ENCODE data around the gene KAT14. TPM values are rescaled to one million over a fixed set of nuclear protein-coding genes. Genes with fewer than 3 reads are reported as not detected.
"Not testable (repeated sequence)": the region's sequence is repeated elsewhere in the genome, so short reads cannot be mapped to it uniquely, and the experiment has no call there.

Gene KAT14
- total RNA-seq, 1 experiment from 2014 or later: 15.2 TPM

DNA sequence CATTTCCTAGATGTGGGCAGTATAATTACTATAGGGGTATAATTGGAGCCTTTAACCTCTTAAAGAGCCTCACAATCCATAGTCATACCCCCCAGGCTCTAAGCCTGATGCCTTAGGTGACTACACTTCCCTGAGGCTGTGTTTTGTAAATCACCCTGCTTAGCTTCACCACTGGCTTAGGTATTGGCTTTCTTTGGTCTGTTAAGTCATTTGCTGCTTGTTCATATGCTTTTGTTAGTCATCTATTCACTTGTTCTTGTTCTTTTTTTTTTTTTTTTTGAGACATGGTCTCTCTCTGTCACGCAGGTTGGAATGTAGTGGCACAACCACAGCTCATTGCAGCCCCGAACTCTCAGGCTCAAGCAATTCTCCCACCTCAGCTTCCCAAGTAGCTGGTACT, 26.7 kb downstream of the KAT14 start:
- DNase-seq (ENCODE audit: low spot score): no peak

DNA sequence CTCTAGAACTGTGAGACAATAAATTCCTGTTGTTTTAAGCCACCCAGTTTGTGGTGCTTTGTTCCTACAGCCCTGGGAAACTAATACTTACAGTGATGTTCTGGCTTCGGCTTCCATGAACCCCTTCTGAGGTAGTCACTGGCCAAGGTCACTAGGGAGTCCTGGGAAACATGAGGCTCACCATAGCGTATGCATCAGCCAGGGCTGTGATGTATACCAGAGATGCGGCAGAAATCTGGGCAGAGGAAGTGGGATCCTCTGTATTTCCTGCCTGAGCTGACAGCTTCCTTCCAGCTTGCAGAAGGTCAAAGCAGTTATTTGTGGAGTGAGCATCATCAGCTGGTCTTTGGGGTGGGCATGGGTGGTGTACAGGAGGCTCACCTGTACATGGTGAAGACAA, 27.9 kb downstream of the KAT14 start:
- DNase-seq (ENCODE audit: low spot score): no peak

DNA sequence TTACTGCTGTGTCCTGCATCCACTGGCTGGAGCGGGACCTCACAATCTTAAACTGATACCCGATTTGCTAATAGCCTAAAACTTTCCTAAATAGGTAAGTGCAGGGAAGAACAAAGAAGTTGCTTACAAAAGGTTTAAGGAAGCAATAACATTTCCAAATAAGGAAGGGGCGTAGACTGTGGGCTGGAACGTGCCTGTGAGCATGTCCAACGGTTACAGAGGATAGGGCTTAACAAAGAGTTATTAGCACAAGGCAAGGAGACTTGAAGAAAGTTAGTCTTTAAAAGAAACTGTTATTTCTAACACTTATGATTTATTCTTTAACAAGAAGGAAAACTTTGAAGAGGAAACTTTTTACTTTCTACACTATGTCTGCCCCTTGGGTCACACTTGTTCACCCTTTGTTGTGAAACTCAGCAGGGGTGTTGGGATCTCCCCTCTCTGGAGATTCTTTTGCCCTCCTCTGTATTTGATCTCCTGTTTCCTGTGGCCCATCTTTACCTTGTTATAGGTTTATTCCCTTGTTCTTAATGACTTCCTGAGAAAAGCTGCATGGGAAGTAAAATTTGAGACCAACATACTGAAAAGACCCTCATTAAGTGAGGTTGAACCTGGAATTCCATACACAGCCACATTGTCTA, 28.7 kb downstream of the KAT14 start:
- no peak for DNase-seq (ENCODE audit: low spot score)

DNA sequence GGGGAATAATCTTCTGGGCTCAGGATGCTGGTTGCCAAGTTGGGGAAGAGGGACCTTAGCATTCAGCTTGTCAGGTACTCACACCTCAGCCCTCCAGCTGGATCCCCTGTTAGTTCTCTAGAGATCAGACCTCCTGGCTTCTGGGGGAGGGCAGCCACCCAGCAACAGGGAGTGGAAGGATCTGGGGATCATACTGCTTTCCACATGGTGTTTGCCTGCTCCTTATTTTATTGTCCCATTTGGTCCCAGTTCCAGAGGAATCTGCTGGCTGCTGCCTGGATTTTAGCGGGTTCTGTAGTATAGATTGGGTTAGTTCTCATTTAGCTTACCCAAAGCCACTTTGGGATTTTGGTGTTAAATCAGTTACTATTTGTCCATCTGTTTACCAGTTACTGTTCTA, 29.3 kb downstream of the KAT14 start:
- no peak for DNase-seq (ENCODE audit: low spot score)

DNA sequence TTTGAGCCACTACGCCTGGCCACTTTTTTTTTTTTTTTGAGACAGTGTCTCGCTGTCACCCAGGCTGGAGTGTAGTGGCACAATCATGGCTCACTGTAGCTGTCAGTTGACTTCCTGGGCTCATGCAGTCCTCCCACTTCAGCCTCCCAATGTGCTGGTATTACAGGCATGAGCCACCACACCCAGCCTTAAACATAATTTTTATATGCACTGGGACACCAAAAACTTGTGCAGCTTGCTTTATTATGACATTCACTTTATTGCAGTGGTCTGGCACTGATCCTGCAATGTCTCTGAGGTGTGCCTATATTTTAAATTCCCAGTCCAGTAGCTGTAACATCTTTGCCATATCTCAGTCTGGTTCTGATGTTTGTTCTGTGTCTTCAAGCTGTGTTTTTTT, 34.7 kb downstream of the KAT14 start:
- no peak for DNase-seq (ENCODE audit: low spot score)

DNA sequence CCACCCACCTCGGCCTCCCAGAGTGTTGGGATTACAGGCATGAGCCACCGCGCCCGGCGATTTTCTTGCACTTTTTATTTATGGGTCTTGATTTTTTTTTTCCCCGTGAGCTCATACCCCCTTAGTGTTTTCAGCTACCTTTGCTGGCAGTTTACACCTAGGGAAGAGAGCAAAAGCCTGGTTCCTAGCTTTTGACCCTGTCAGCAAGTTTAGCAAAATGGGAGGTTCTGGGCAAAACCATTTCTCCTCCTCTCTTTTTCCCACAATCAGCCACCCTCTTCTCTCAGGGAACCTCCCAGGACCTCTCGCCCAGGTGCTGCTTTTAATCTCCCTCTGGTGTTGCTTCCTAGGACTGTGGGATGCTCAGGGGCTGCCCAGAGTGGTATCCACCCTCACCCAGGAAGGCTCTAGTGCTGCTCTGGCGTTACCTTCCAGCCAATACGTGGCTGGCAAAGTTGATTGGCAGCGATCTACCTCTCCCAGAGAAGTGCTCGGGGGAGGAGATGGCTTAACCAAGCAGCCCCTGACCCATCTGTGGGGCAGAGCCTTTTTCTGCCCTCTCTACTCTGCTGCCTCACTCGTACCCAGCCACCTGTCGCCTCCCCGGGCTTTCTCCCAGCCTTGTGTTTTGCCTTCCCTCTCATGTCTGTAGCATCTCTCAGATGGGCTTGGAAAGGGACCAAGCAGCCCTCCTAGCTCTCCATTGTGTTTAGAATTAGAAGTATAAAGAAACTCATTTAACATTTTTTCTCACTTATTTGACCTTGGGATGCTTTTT, 37.4 kb downstream of the KAT14 start:
- no peak for DNase-seq (ENCODE audit: low spot score)

DNA sequence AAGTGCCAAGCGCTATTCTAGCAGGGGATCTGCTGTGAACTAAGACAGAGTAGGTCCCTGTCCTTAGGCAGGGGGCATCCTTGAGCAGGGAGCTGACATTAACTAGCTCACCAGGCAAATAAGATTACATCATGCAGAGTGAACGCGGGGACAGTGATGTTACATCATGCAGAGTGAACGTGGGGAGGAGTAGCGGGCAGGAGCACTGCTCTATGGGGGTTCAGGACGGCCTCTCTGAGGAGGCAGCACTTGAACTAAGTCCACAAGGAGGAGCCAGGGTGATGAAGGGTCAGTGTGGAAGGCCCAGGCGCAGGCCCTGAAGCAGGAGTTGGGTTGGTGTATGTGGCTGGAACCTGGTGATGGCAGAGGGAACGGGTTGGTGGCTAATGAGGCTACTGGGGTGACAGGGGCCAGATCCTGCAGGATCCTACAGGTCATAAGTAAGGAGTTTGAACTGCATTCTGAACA, 38.7 kb downstream of the KAT14 start:
- peak; percentile 21 for DNase-seq (ENCODE audit: low spot score)

DNA sequence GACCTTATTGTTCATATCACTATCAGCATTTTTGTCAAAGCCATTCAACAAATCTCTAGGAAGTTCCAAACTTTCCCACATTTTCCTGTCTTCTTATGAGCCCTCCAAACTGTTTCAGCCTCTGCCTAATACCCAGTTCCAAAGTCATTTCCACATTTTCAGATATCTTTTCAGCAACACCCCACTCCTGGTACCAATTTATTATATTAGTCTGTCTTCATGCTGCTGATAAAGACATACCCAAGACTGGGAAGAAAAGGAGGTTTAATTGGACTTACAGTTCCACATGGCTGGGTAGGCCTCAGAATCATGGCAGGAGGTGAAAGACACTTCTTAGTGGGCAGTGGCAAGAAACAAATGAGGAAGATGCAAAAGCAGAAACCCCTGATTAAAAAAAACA, 42.7 kb downstream of the KAT14 start:
- not testable (repeated sequence) for DNase-seq (ENCODE audit: low spot score)

DNA sequence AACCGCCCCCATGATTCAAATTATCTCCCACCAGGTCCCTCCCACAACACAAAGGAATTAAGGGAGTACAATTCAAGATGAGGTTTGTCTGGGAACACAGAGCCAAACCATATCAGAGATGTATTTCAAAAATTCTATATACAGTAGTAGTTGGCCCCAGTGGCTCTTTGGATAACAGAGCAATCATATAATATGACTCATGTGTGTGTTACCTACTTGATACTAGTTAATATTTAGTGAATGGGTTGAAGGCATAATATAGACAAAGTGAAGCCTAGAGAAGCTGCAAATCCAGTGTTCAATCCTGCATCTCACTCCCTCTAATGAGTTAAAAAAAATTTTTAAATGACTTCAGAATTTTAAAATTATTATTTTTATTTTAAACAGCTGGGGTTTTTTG, 43.2 kb downstream of the KAT14 start:
- DNase-seq (ENCODE audit: low spot score): no peak

DNA sequence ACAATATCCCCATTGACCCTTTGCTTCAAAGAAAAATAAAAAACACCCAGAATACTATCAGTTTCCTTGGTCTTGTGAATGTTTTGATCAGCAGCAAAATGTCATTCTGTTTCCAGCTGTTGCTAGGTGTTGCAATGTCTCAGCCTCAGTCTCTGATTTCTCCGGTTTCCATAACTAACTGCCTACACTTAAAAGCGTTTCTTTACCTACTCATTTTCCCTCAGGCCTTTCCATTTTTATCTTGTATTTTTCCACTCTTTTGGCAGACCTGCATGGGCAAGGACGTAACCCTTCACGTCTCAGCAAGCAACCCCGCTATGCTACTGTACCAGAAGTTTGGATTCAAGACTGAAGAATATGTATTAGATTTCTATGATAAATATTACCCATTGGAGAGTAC, 49.4 kb downstream of the KAT14 start:
- no peak for DNase-seq (ENCODE audit: low spot score)

DNA sequence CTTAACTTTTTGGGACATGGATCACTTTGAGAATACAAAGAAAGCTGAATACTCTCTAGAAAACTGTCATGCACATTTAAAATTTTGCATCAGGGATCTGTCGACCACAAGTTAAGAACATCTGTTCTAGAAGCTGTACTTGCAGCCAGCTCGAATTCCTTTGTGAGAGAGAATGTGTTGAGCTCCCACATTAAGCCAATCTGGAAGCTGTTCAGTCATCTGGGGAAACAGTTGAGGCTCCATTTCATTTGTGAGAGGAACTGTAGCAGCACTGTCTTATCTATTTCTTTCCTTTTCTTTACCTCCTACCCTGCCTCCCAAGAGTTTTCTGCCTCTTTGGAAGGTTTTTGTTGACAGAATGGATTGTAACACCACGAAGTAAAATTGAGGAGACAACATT, 50.8 kb downstream of the KAT14 start:
- no peak for DNase-seq (ENCODE audit: low spot score)

DNA sequence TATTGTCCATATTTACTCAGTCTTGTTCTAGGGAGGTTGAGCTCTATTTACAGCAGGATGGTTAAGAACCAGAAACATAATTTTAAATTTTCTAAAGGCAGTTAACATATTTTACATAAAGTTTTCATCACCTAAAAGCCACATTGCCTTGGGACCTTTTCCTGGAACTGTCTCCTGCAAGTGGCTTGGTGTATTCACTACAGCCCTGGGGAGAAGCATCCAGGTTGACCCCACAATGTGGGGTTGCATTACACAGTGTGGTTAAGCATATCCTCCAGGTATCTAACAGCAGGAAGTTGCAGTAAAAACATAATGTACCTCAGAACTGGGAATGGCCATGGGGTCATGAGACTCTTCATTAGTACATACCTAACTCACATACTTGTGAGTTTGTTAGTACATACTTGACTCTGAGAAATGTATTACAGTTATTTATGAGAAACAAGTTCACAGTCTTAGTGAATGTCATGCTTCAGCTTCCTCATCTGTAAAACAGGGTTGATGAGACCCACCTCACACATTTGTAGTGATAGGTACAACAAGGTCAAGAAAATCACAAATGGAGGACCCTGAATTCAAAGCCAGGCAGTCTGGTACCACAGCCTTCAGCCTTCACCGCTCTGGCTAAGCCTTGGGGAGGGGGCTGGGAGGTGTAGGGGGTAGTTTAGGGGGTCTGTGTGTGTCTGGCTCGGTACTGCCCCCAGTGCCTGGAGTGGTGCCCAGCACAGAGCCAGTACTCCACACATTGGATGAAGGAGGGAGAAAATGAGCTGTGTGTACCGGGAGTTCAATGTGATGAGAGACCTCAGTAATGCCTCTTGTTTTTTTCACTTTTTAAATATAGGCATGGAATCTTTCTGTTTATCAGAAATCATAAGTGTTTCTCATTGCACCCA, 52.9 kb downstream of the KAT14 start:
- no peak for DNase-seq (ENCODE audit: low spot score)

DNA sequence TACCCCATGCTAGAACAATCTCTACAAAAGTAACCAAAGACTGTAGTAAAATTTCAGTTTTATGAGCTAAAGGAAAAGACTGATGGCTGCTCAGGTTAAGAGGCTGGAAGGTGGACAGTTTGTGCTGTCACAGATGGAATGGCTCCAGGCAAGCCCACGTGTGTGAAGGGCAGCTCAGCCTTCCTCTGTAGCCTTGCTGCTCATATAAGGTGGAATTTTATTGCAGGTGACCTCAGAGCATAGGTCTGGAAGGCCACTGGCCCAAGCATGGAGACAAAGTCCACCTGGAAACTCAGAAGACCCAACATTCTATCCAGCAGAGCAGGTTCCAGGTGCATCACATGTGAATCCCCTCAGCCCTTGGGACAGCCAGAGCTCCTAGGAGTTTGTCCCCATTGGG, 53.6 kb downstream of the KAT14 start:
- DNase-seq (ENCODE audit: low spot score): no peak

DNA sequence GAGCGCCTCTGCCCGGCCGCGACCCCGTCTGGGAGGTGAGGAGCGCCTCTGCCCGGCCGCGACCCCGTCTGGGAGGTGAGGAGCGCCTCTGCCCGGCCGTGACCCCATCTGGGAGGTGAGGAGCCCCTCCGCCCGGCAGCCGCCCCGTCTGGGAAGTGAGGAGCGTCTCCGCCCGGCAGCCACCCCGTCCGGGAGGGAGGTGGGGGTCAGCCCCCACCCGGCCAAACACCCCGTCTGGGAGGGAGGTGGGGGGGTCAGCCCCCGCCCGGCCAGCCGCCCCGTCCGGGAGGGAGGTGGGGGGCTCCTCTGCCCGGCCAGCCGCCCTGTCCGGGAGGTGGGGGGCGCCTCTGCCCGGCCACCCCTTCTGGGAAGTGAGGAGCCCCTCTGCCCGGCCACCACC, 56.8 kb downstream of the KAT14 start:
- not testable (repeated sequence) for DNase-seq (ENCODE audit: low spot score)

DNA sequence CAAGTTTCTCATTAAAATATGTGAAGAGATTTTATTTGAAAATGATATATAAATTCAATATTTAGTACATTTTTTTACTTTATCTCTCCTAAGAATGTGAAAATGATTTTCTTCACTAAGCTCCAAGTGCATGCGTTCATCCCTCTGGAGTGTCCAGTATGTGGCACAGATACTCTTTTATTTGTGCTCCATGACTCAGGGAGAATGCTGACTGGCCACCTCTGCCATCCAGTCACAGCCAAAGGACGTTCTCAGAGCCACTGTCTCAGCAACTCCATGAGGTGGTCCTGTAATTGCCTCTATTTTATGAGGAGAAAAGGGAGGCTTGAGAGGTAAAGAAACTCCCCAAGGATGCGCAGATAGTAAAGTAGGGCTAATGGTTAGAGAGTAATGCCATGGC, 58.3 kb downstream of the KAT14 start:
- DNase-seq (ENCODE audit: low spot score): no peak

DNA sequence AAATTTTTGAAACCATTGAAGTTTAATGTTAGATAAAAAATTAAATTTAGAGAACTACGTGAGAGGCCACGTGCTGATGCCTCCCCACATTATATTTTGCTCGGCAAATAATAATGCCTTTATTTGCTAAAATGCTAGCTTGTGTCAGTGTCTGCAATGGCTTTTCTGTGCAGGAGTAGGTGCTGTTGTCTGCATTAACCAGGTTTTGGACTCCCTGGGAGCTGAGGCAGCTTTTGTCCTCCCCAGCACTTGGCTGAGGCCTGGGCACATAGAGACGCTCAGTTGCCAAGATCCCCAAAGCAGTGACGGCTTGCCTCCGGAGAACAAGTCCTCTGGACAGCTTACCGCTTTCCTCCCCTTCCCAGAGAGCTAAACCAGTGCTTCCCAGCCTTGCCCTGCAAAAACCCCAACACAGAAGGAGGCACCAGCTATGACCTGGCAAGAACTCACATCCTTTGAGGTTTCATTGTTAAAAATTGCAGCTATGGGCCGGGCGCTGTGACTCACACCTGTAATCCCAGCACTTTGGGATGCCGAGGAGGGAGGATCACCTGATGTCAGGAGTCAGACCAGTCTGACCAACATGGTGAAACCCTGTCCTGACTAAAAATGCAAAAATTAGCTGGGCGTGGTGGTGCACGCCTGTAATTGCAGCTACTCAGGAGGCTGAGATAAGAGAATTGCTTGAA, 59.9 kb downstream of the KAT14 start:
- DNase-seq (ENCODE audit: low spot score): no peak

DNA sequence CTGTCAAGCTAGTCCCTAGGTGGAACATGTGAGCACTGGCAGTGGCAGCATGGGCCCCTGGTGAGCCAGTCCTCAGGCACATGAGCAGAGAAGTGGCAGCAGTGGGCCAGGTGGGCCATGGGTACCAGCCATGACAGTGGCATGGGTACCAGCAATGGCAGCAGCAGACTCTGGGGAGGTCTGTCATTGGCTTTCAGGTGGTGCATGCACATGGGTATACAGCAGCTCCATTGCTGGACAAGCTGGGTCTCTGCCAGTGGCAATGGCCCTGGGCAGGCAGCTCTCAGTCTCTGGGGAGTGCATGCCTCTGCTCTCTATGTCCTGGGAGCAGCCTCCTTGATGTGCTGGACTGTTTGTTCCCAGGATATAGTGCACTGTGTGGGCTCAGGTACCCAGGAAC, 65.3 kb downstream of the KAT14 start:
- no peak for DNase-seq (ENCODE audit: low spot score)

DNA sequence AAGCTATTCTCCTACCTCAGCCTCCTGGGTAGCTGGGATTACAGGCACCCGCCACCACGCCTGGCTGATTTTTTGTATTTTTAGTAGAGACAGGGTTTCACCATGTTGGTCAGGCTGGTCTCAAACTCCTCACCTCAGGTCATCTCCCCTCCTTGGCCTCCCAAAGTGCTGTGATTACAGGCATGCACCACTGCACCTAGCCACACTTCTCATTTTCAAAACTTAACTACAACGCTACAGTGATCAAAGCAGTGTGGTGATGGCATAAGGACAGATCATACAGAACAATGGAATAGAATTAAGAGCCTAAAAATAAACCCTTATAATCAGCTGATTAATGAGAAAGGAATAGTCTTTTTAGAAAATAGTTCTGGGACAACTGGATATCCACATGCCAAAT, 66.0 kb downstream of the KAT14 start:
- not testable (repeated sequence) for DNase-seq (ENCODE audit: low spot score)

DNA sequence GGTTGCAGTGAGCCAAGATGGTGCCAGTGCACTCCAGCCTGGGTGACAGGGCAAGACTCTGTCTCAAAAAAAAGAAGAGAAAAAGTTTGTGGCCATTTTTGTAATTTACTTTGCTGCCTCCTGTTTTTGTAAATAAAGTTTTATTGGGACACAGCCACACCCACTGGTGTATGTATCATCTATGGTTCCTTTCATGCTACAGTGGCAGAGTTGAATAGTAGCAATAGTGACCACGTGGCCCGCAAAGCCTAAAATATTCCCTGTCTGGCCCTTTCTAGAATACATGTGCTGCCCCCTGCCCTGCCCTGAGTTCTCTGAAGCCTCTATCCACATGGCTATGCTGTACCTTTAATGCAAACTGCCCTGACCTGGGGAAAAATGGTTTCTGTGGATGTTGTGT, 75.3 kb downstream of the KAT14 start:
- no peak for DNase-seq (ENCODE audit: low spot score)

DNA sequence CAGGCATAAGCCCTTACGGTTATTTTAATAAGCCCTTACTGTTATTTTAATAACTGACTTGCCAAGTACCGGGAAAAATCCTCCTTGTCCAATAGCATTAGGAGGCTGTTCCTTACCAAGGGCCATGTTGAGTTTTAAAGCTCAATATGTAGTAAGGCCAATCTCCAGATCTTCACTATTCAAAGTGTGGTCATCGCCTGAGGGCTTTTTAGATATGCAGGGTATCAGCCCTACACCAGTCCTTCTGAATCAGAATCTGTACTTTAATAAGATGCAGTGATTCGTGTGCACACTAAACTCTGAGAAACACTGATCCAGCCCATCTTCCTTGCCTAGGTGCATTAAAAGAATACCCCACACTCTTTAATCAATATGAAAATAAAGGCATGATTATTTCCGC, 77.9 kb downstream of the KAT14 start:
- no peak for DNase-seq (ENCODE audit: low spot score)

DNA sequence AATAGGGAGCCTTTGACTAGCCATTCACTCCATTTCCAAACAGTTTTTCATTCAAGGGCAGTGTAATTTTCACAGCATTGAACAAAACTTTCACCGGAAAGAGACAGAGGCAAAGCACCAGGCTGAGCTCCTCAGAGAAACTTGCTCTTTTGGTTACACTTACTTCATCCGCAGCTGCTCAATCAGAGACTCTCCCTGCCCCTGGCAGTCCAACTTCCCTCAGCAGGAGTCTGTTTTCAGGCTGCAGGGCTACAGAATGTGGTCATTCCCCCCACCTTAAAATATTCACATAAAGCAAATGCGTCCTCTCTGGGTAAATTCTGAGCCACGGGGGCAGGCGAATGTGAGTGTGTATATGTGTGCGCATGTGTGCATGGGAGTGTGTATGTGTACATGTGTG, 80.6 kb downstream of the KAT14 start:
- DNase-seq (ENCODE audit: low spot score): no peak

DNA sequence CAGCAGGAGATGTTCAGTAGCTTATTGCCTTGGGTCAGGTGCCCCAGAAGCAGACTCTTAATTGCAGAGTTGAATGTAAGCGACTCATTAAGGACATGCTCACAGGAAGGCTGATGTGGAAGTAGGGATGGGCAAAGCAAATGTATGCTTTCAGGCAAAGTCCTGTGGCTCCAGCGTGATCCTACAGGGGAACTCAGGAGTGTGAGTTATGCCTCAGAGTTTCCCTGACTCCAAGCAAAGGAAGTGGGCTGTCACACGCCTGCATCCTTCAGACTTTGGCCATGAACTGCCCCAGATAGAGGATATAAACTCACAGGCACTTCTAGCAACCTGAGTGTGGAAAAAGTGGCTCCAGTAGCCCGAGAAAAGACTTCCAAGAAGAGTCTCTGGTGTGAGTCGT, 85.7 kb downstream of the KAT14 start:
- no peak for DNase-seq (ENCODE audit: low spot score)

Data from H4 (cell line).